ENCODE measurements around the gene IFFO2.

DNA sequence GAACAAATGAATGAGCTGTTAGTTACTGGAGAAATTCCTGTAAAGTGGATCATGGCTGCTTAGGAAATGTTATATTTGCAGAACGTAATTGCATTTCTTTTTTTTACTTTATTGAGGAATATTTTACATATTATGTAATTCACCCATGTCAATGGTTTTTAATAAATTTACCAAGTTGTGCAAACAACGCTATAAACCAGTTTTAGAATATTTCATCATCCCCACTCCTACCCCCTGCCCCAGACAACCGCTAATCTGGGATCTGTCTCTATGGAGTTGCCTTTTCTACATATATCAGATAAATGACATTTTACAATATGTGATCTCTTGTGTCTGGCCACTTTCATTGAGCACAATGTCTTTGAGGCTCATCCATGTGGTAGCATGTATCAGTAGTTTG, 4.3 kb upstream of the IFFO2 start:
- TF ChIP-seq NPAS2 (CRISPR knock-in tag; IDR thresholded peaks at IDR 0.05; ENCODE audit: borderline replicate concordance) (no peak), POLR2A (IDR thresholded peaks at IDR 0.05; ENCODE audit: insufficient read depth in 1 of 2, low read depth in 2 of 2, low read length in 2 of 2) (no peak), U2AF2 (IDR thresholded peaks at IDR 0.05; ENCODE audit: low read depth, low read length) (no peak), ZSCAN20 (CRISPR knock-in tag; IDR thresholded peaks at IDR 0.05; ENCODE audit: borderline replicate concordance) (no peak), ZNF326 (CRISPR knock-in tag; IDR thresholded peaks at IDR 0.05; ENCODE audit: borderline replicate concordance) (no peak), SSRP1 (CRISPR knock-in tag; IDR thresholded peaks at IDR 0.05) (no peak), SIN3A (IDR thresholded peaks at IDR 0.05; ENCODE audit: borderline replicate concordance, low read depth, low read length) (no peak)
- TF ChIP-seq, protein P1, sequence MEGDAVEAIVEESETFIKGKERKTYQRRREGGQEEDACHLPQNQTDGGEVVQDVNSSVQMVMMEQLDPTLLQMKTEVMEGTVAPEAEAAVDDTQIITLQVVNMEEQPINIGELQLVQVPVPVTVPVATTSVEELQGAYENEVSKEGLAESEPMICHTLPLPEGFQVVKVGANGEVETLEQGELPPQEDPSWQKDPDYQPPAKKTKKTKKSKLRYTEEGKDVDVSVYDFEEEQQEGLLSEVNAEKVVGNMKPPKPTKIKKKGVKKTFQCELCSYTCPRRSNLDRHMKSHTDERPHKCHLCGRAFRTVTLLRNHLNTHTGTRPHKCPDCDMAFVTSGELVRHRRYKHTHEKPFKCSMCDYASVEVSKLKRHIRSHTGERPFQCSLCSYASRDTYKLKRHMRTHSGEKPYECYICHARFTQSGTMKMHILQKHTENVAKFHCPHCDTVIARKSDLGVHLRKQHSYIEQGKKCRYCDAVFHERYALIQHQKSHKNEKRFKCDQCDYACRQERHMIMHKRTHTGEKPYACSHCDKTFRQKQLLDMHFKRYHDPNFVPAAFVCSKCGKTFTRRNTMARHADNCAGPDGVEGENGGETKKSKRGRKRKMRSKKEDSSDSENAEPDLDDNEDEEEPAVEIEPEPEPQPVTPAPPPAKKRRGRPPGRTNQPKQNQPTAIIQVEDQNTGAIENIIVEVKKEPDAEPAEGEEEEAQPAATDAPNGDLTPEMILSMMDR (CRISPR knock-in tag; IDR thresholded peaks at IDR 0.05): no peak
- TF ChIP-seq, protein P2, sequence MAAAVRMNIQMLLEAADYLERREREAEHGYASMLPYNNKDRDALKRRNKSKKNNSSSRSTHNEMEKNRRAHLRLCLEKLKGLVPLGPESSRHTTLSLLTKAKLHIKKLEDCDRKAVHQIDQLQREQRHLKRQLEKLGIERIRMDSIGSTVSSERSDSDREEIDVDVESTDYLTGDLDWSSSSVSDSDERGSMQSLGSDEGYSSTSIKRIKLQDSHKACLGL (CRISPR knock-in tag; IDR thresholded peaks at IDR 0.05): no peak
- TF ChIP-seq, protein P3, sequence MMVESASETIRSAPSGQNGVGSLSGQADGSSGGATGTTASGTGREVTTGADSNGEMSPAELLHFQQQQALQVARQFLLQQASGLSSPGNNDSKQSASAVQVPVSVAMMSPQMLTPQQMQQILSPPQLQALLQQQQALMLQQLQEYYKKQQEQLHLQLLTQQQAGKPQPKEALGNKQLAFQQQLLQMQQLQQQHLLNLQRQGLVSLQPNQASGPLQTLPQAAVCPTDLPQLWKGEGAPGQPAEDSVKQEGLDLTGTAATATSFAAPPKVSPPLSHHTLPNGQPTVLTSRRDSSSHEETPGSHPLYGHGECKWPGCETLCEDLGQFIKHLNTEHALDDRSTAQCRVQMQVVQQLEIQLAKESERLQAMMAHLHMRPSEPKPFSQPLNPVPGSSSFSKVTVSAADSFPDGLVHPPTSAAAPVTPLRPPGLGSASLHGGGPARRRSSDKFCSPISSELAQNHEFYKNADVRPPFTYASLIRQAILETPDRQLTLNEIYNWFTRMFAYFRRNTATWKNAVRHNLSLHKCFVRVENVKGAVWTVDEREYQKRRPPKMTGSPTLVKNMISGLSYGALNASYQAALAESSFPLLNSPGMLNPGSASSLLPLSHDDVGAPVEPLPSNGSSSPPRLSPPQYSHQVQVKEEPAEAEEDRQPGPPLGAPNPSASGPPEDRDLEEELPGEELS (CRISPR knock-in tag; IDR thresholded peaks at IDR 0.05): no peak
